Measurements from ENCODE around the gene COPS6.

DNA sequence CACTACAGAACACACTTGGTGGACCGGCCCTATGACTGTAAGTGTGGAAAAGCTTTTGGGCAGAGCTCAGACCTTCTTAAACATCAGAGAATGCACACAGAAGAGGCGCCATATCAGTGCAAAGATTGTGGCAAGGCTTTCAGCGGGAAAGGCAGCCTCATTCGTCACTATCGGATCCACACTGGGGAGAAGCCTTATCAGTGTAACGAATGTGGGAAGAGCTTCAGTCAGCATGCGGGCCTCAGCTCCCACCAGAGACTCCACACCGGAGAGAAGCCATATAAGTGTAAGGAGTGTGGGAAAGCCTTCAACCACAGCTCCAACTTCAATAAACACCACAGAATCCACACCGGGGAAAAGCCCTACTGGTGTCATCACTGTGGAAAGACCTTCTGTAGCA lies 24.6 kb upstream of the COPS6 start:
- TF ChIP-seq, protein P1, sequence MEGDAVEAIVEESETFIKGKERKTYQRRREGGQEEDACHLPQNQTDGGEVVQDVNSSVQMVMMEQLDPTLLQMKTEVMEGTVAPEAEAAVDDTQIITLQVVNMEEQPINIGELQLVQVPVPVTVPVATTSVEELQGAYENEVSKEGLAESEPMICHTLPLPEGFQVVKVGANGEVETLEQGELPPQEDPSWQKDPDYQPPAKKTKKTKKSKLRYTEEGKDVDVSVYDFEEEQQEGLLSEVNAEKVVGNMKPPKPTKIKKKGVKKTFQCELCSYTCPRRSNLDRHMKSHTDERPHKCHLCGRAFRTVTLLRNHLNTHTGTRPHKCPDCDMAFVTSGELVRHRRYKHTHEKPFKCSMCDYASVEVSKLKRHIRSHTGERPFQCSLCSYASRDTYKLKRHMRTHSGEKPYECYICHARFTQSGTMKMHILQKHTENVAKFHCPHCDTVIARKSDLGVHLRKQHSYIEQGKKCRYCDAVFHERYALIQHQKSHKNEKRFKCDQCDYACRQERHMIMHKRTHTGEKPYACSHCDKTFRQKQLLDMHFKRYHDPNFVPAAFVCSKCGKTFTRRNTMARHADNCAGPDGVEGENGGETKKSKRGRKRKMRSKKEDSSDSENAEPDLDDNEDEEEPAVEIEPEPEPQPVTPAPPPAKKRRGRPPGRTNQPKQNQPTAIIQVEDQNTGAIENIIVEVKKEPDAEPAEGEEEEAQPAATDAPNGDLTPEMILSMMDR (IDR thresholded peaks at IDR 0.05) = no peak
- TF ChIP-seq EP300 (IDR thresholded peaks at IDR 0.05) = no peak
